SIG-M5 treated with dmso at 0.1 percent for 504 hours (cell line): ENCODE measurements around the gene ADIPOR1.
"Not testable (repeated sequence)": the region's sequence is repeated elsewhere in the genome, so short reads cannot be mapped to it uniquely, and the experiment has no call there.

Experiments
- DNase-seq: peaks from one replicate; lab custom pipeline; 2025; ENCODE audit not compliant: unreplicated experiment; lab: John Stamatoyannopoulos, UW

The ADIPOR1 gene

GRCh38 chr1:202941372-202941771 lies 16.7 kb downstream of the ADIPOR1 start:
- no peak for DNase-seq

- DNase-seq, result no peak
These were observed 17.6 kb downstream of the ADIPOR1 start for GRCh38 chr1:202940561-202940960.

GRCh38 chr1:202938287-202938925 lies 19.7 kb downstream of the ADIPOR1 start:
- DNase-seq, result no peak

- DNase-seq, result not testable (repeated sequence)
These were observed 21.7 kb downstream of the ADIPOR1 start for GRCh38 chr1:202936409-202936808.

- DNase-seq, result no peak
These were observed 22.3 kb downstream of the ADIPOR1 start for GRCh38 chr1:202935844-202936243.

- no peak for DNase-seq
These were observed 23.4 kb downstream of the ADIPOR1 start for GRCh38 chr1:202934755-202935154.

- no peak for DNase-seq
These were observed 25.6 kb downstream of the ADIPOR1 start for GRCh38 chr1:202932476-202932875.

GRCh38 chr1:202926581-202927491 lies 31.3 kb downstream of the ADIPOR1 start, which contains the start of gene KLHL12:
Gene KLHL12, minus strand, starts transcription at chr1:202927234. Its CDS starts 2,072 bp downstream, at chr1:202925162.
- DNase-seq, result peak; percentile 99

GRCh38 chr1:202923533-202923932 lies 34.6 kb downstream of the ADIPOR1 start:
- no peak for DNase-seq

- DNase-seq, result no peak
These were observed 38.5 kb downstream of the ADIPOR1 start for GRCh38 chr1:202919615-202920014.

- no peak for DNase-seq
These were observed 43.0 kb downstream of the ADIPOR1 start for GRCh38 chr1:202915146-202915545.

GRCh38 chr1:202912476-202912875 lies 45.6 kb downstream of the ADIPOR1 start:
- not testable (repeated sequence) for DNase-seq

GRCh38 chr1:202909494-202909893 lies 48.6 kb downstream of the ADIPOR1 start:
- no peak for DNase-seq

- DNase-seq, result no peak
These were observed 49.1 kb downstream of the ADIPOR1 start for GRCh38 chr1:202908998-202909397.

GRCh38 chr1:202905331-202905730 lies 52.8 kb downstream of the ADIPOR1 start:
- DNase-seq, result no peak

- not testable (repeated sequence) for DNase-seq
These were observed 54.3 kb downstream of the ADIPOR1 start for GRCh38 chr1:202903808-202904207.

GRCh38 chr1:202901555-202901954 lies 56.6 kb downstream of the ADIPOR1 start:
- DNase-seq, result no peak

- no peak for DNase-seq
These were observed 65.6 kb downstream of the ADIPOR1 start for GRCh38 chr1:202892501-202892900.
